GM13976 (cell line): ENCODE data around the gene DGKZ.

Experiments
- DNase-seq: peaks from one replicate; pipeline ENCODE4 v3.0.0; 2012; ENCODE audit warnings: low spot score
- CTCF ChIP-seq: IDR thresholded peaks from 2 replicates; pipeline ENCODE4 v1.5.1; 2012; ENCODE audit warnings: borderline replicate concordance, mild to moderate bottlenecking; ENCODE audit not compliant: insufficient read depth; ENCODE audit errors: extremely low read depth, missing control alignments, control extremely low read depth
- in situ Hi-C: fragments of 300-500 bp; cut with MboI; formaldehyde crosslinking; loops from one replicate; pipeline ENCODE4 v1.12.0; 2022; ENCODE audit warnings: low sequenced_read_pairs, mixed read lengths, inconsistent platforms; ENCODE audit not compliant: unreplicated experiment

Gene DGKZ

DNA sequence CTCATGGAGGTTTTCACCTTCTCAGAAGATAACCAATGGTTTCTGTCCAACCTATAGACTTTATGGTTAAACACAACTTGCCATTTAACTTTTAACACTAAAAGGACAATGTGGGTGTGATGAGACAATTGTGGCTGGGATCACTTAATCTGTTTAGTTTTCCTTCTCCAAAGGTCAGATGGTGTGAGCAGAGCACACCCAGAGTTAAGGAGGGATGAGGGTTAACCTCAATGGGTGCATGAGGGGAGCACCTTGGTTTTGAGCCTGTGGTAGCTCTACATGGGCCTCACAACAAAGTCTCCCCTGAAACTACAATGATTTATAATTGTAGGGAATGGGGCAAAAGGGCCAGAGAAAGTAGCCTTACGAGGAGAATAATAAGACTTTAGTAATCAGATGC is 73.2 kb downstream of the DGKZ start:
- in situ Hi-C loops: no loop called here
- no peak for DNase-seq
- no peak for TF ChIP-seq CTCF

DNA sequence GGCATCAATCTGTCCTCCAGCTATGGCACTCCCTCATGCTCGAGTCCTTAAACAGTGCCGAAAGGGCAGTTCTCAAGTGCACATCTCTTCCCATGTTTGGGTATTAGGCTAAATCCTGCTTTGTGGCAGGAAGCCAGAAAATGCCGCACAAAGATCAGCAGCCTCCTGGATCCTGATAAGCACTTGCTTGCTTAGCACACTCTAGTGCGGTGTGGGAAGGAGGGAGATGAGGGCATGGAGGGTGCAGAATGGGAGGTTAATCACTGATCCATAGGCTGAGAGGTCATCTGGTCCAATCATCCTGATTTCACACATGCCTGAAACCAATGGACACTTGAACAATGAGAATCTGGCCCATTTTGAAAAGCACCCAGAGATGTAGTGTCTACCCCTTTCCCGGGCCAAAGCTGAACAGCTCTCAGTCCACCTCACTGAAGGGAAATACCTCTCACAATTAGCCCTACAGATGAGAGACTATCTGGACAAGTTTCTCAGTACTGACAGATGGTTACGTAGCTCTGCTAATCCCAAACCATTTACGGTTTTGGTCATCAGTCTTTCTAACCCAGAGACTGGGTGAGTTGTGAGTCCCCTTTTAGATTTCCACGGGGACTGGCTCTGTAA is 74.1 kb downstream of the DGKZ start:
- no peak for TF ChIP-seq CTCF
- no peak for DNase-seq
- in situ Hi-C loops: no loop called here

DNA sequence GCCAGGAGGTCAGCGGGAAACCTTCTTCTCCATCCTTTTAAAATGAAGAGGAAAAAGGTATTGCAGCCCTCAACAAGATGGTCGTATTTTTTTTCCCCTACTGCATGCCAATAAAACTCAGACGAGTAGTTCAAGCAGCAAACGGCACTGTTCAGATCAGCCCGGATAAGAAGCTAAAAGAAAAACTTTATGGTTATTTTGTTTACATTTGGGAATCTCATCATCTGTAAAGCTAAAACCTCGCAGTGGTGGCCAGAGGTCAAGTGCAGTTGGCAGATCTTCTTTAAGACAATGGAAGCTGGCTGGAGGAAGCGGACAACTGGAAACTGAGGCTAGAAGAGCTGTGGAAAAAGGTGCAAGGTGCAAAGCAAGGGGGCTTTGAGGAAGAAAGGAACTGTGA is 75.3 kb downstream of the DGKZ start:
- in situ Hi-C loops: no loop called here
- TF ChIP-seq CTCF: no peak
- no peak for DNase-seq

- in situ Hi-C loops: no loop called here
- DNase-seq: no peak
- TF ChIP-seq CTCF: no peak
Measured at GRCh38 chr11:46426233-46426991, 79.1 kb downstream of the DGKZ start.

DNA sequence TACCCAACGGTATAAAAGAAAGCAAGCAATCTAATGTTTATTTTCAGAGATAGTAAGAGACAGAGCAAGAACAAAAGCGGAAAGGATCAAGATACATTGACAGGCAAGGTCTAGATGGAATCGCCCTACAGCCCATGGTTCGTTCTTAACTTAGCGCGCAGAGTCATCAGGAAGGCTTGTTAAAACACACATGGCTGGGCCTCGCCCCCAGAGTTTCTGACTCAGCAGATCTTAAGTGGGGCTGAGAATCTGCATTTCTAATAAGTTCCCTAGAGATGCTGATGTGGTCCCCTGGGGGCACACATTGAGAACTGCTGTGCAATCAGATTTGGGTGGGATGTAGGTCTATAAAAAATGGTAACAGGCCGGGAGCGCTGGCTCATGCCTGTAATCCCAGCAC is 80.1 kb downstream of the DGKZ start:
- TF ChIP-seq CTCF: no peak
- in situ Hi-C loops: no loop called here
- DNase-seq: no peak

- no peak for DNase-seq
- in situ Hi-C loops: no loop called here
- no peak for TF ChIP-seq CTCF
Measured at GRCh38 chr11:46429717-46430116, 82.5 kb downstream of the DGKZ start.
